ENCODE results near the gene STK31. TPM values are rescaled to one million over a fixed set of nuclear protein-coding genes. Genes with fewer than 3 reads are reported as not detected.

Gene STK31
- total RNA-seq, 2 experiments from 2014 or later: 0.20 to 0.30 TPM

- DNase-seq: no peak
- Histone ChIP-seq H3K9me3 (ENCODE audit: control insufficient read depth in 1 of 2, insufficient read depth in 1 of 2, low read length in 2 of 2) (no peaks in the 10 kb centered on the region), H3K27me3 (ENCODE audit: control insufficient read depth in 1 of 2, insufficient read depth in 2 of 2, low read length in 2 of 2) (no peaks in the 10 kb centered on the region), H3K4me1 (ENCODE audit: insufficient read depth, low read length) (peaks cover 5% of the 10 kb centered on the region), H3K4me3 (ENCODE audit: low read length) (no peak overlapping the region), H3K36me3 (ENCODE audit: insufficient read depth, low read length) (peaks cover 29% of the 10 kb centered on the region), H3K27ac (ENCODE audit: low read depth in 1 of 2, low read length in 2 of 2) (no peak overlapping the region)
- no peaks in the 10 kb centered on the region for H3K27me3 Mint-ChIP-seq
- TF ChIP-seq, protein P1, sequence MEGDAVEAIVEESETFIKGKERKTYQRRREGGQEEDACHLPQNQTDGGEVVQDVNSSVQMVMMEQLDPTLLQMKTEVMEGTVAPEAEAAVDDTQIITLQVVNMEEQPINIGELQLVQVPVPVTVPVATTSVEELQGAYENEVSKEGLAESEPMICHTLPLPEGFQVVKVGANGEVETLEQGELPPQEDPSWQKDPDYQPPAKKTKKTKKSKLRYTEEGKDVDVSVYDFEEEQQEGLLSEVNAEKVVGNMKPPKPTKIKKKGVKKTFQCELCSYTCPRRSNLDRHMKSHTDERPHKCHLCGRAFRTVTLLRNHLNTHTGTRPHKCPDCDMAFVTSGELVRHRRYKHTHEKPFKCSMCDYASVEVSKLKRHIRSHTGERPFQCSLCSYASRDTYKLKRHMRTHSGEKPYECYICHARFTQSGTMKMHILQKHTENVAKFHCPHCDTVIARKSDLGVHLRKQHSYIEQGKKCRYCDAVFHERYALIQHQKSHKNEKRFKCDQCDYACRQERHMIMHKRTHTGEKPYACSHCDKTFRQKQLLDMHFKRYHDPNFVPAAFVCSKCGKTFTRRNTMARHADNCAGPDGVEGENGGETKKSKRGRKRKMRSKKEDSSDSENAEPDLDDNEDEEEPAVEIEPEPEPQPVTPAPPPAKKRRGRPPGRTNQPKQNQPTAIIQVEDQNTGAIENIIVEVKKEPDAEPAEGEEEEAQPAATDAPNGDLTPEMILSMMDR (IDR thresholded peaks at IDR 0.05): no peak
- H3K4me1 Mint-ChIP-seq (ENCODE audit: low read depth): no peaks in the 10 kb centered on the region
- CTCF ChIA-PET: interaction anchor here (0.6 to 1.2 kb wide), 3 partner anchors 19 to 971 kb away, joined by 3 to 6 read pairs (median 3); partner anchors contain the start of gene FAM221A
- no peak for ATAC-seq (ENCODE audit: poor library complexity)
- no peaks in the 10 kb centered on the region for H3K9me3 Mint-ChIP-seq
- H3K4me3 Mint-ChIP-seq: no peak overlapping the region
- POLR2A ChIA-PET: no interaction called here
- intact Hi-C loops (cut with DNase I, micrococcal nuclease): loop anchor here (5.0 to 10.0 kb wide), 2 partner anchors 888 to 966 kb away; no protein-coding TSS in a partner anchor
- peaks cover 40% of the 10 kb centered on the region for H3K36me3 Mint-ChIP-seq (ENCODE audit: low read depth)
- no peak overlapping the region for H3K27ac Mint-ChIP-seq
These were observed 11.2 kb upstream of the STK31 start for GRCh38 chr7:23698822-23699221.

DNA sequence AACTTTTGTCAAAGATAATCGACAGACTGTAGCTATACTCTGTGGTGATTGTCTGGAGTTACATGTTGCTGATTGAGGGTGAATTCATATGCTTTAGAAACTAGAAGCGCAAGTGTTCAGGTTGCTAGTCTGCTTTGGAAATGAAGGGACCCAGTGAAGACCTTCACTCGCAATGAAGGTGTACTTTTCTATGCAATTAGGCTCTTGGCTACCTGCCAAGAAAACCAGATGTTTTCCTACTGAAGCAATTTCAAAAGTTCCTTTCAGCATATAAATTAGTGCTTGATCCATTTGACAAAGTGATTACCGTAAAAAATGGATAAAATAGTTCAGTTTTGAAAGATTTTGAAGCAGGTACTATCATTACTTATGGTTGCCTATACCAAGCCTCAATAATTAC, 10.0 kb upstream of the STK31 start:
- Mint-ChIP-seq H3K27me3 (no peaks in the 10 kb centered on the region), H3K36me3 (ENCODE audit: low read depth) (peaks cover 46% of the 10 kb centered on the region), H3K4me3 (no peak overlapping the region), H3K4me1 (ENCODE audit: low read depth) (no peaks in the 10 kb centered on the region), H3K27ac (no peak overlapping the region), H3K9me3 (peaks cover 1% of the 10 kb centered on the region)
- peaks cover 5% of the 10 kb centered on the region for H3K4me1 ChIP-seq (ENCODE audit: insufficient read depth, low read length)
- peaks cover 0 to 3% of the 10 kb centered on the region in 2 experiments for H3K9me3 ChIP-seq (ENCODE audit: control insufficient read depth in 1 of 2, insufficient read depth in 1 of 2, low read length in 2 of 2)
- H3K4me3 ChIP-seq (ENCODE audit: low read length): no peak overlapping the region
- ATAC-seq (ENCODE audit: poor library complexity): no peak
- TF ChIP-seq, protein P1 (IDR thresholded peaks at IDR 0.05): no peak
- intact Hi-C loops (cut with DNase I, micrococcal nuclease): loop anchor here in 1 of 2 experiments (5.0 kb wide), 1 partner anchor 143 kb away; no protein-coding TSS in a partner anchor
- POLR2A ChIA-PET: no interaction called here
- H3K27ac ChIP-seq (ENCODE audit: low read depth in 1 of 2, low read length in 2 of 2): no peak overlapping the region
- H3K36me3 ChIP-seq (ENCODE audit: insufficient read depth, low read length): peaks cover 24% of the 10 kb centered on the region
- no peak for DNase-seq
- CTCF ChIA-PET: no interaction called here
- H3K27me3 ChIP-seq (ENCODE audit: control insufficient read depth in 1 of 2, insufficient read depth in 2 of 2, low read length in 2 of 2): no peaks in the 10 kb centered on the region

DNA sequence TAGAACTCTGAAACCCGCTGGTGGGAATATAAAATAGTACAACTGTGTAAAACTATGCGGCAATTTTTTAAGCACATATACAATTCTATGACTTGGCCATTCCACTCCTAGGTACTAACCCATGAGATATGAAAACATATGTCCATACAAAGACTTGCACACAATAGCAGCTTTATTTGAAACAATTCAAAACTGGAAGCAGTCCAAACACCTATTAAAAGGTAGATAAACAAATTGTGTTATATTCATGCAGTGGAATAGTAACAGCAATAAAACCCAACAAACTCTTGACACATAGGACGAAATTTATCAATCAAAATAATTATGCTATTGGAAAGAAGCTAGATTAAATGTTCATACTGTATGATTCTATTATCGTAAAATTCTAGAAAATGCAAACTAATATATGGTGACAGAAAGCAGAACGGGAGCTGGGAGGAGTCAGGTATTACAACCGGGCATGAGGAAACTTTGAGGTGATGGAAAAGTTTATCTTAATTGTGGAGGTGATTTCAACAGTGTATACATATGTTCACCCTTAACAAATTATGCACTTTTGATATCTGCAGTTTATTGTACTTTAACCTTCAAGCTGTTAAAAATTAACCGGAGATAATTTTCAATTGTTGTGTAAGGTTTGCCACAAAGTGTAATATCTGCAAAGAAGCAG, 803 bp upstream of the STK31 start:
- H3K4me1 Mint-ChIP-seq (ENCODE audit: low read depth): no peaks in the 10 kb centered on the region
- ChIA-PET POLR2A (no interaction called here), CTCF (interaction anchor here (0.8 to 1.5 kb wide), 3 partner anchors 9 to 162 kb away, joined by 4 to 7 read pairs (median 4); no protein-coding TSS in a partner anchor)
- no peaks in the 10 kb centered on the region for H3K4me1 ChIP-seq (ENCODE audit: insufficient read depth, low read length)
- peaks cover 7 to 9% of the 10 kb centered on the region in 2 experiments for H3K9me3 ChIP-seq (ENCODE audit: control insufficient read depth in 1 of 2, insufficient read depth in 1 of 2, low read length in 2 of 2)
- H3K27me3 ChIP-seq (ENCODE audit: control insufficient read depth in 1 of 2, insufficient read depth in 2 of 2, low read length in 2 of 2): no peaks in the 10 kb centered on the region
- peaks cover 6% of the 10 kb centered on the region for H3K9me3 Mint-ChIP-seq
- intact Hi-C loops (cut with DNase I, micrococcal nuclease): loop anchor here in 1 of 2 experiments (5.0 kb wide), 1 partner anchor 958 kb away; no protein-coding TSS in a partner anchor
- no peaks in the 10 kb centered on the region for H3K27me3 Mint-ChIP-seq
- no peak overlapping the region for H3K27ac ChIP-seq (ENCODE audit: low read depth in 1 of 2, low read length in 2 of 2)
- H3K36me3 Mint-ChIP-seq (ENCODE audit: low read depth): peaks cover 24% of the 10 kb centered on the region
- H3K4me3 Mint-ChIP-seq: no peak overlapping the region
- peaks cover 7% of the 10 kb centered on the region for H3K36me3 ChIP-seq (ENCODE audit: insufficient read depth, low read length)
- DNase-seq (no peak), ATAC-seq (ENCODE audit: poor library complexity) (no peak)
- H3K27ac Mint-ChIP-seq: no peak overlapping the region
- no peak overlapping the region for H3K4me3 ChIP-seq (ENCODE audit: low read length)
- TF ChIP-seq, protein P1 (IDR thresholded peaks at IDR 0.05): no peak

Data from CD4-positive, alpha-beta T cell (primary cell).